ENCODE measurements around the gene DLG1.

The DLG1 gene

GRCh38 chr3:197122394-197122793, 176.0 kb downstream of the DLG1 start:
- in situ Hi-C loops (cut with HindIII; ENCODE audit: low pct_unique_long_range_greater_than_20kb, low sequenced_read_pairs), result no loop called here
- no peak for TF ChIP-seq JUND (IDR thresholded peaks at IDR 0.05; ENCODE audit: low read depth)
- DNase-seq (ENCODE audit: low read depth in 1 of 2, low spot score in 1 of 2), result no peak

- peak; percentile 62 to 89 for DNase-seq (ENCODE audit: low read depth in 1 of 2, low spot score in 1 of 2)
- peak; percentile 92 for TF ChIP-seq JUND (IDR thresholded peaks at IDR 0.05; ENCODE audit: low read depth)
- in situ Hi-C loops (cut with HindIII; ENCODE audit: low pct_unique_long_range_greater_than_20kb, low sequenced_read_pairs), result no loop called here
These were observed 181.3 kb downstream of the DLG1 start for GRCh38 chr3:197117114-197117513.

- DNase-seq (ENCODE audit: low read depth in 1 of 2, low spot score in 1 of 2), result no peak
- in situ Hi-C loops (cut with HindIII; ENCODE audit: low pct_unique_long_range_greater_than_20kb, low sequenced_read_pairs), result no loop called here
- TF ChIP-seq JUND (IDR thresholded peaks at IDR 0.05; ENCODE audit: low read depth), result no peak
These were observed 184.4 kb downstream of the DLG1 start for GRCh38 chr3:197114007-197114406.

GRCh38 chr3:197111685-197112084, 186.7 kb downstream of the DLG1 start:
- TF ChIP-seq JUND (IDR thresholded peaks at IDR 0.05; ENCODE audit: low read depth), result no peak

GRCh38 chr3:197105786-197106185, 192.6 kb downstream of the DLG1 start:
- no peak for DNase-seq (ENCODE audit: low read depth in 1 of 2, low spot score in 1 of 2)
- TF ChIP-seq JUND (IDR thresholded peaks at IDR 0.05; ENCODE audit: low read depth), result no peak
- in situ Hi-C loops (cut with HindIII; ENCODE audit: low pct_unique_long_range_greater_than_20kb, low sequenced_read_pairs), result no loop called here

More at GRCh38 chr3:197111685-197112084, 186.7 kb downstream of the DLG1 start:
- in situ Hi-C loops (cut with HindIII; ENCODE audit: low pct_unique_long_range_greater_than_20kb, low sequenced_read_pairs), result no loop called here
- no peak for DNase-seq (ENCODE audit: low read depth in 1 of 2, low spot score in 1 of 2)

GRCh38 chr3:197104738-197105137, 193.7 kb downstream of the DLG1 start:
- no peak for DNase-seq (ENCODE audit: low read depth in 1 of 2, low spot score in 1 of 2)
- in situ Hi-C loops (cut with HindIII; ENCODE audit: low pct_unique_long_range_greater_than_20kb, low sequenced_read_pairs), result no loop called here
- TF ChIP-seq JUND (IDR thresholded peaks at IDR 0.05; ENCODE audit: low read depth), result no peak

- in situ Hi-C loops (cut with HindIII; ENCODE audit: low pct_unique_long_range_greater_than_20kb, low sequenced_read_pairs), result no loop called here
- peak in 1 of 2 experiments; percentile 67 for DNase-seq (ENCODE audit: low read depth in 1 of 2, low spot score in 1 of 2)
- TF ChIP-seq JUND (IDR thresholded peaks at IDR 0.05; ENCODE audit: low read depth), result no peak
These were observed 194.6 kb downstream of the DLG1 start for GRCh38 chr3:197103766-197104165.

- TF ChIP-seq JUND (IDR thresholded peaks at IDR 0.05; ENCODE audit: low read depth), result no peak
- no peak for DNase-seq (ENCODE audit: low read depth in 1 of 2, low spot score in 1 of 2)
- in situ Hi-C loops (cut with HindIII; ENCODE audit: low pct_unique_long_range_greater_than_20kb, low sequenced_read_pairs), result no loop called here
These were observed 204.5 kb downstream of the DLG1 start for GRCh38 chr3:197093871-197094270.

GRCh38 chr3:197088370-197088769, 210.0 kb downstream of the DLG1 start:
- TF ChIP-seq JUND (IDR thresholded peaks at IDR 0.05; ENCODE audit: low read depth), result no peak
- DNase-seq (ENCODE audit: low read depth in 1 of 2, low spot score in 1 of 2), result no peak
- in situ Hi-C loops (cut with HindIII; ENCODE audit: low pct_unique_long_range_greater_than_20kb, low sequenced_read_pairs), result no loop called here

- in situ Hi-C loops (cut with HindIII; ENCODE audit: low pct_unique_long_range_greater_than_20kb, low sequenced_read_pairs), result no loop called here
- no peak for TF ChIP-seq JUND (IDR thresholded peaks at IDR 0.05; ENCODE audit: low read depth)
- DNase-seq (ENCODE audit: low read depth in 1 of 2, low spot score in 1 of 2), result no peak
These were observed 213.3 kb downstream of the DLG1 start for GRCh38 chr3:197085137-197085536.

GRCh38 chr3:197083486-197083885, 214.9 kb downstream of the DLG1 start:
- TF ChIP-seq JUND (IDR thresholded peaks at IDR 0.05; ENCODE audit: low read depth), result no peak
- DNase-seq (ENCODE audit: low read depth in 1 of 2, low spot score in 1 of 2), result no peak
- in situ Hi-C loops (cut with HindIII; ENCODE audit: low pct_unique_long_range_greater_than_20kb, low sequenced_read_pairs), result no loop called here

GRCh38 chr3:197082871-197083270, 215.5 kb downstream of the DLG1 start:
- in situ Hi-C loops (cut with HindIII; ENCODE audit: low pct_unique_long_range_greater_than_20kb, low sequenced_read_pairs), result no loop called here
- no peak for TF ChIP-seq JUND (IDR thresholded peaks at IDR 0.05; ENCODE audit: low read depth)
- DNase-seq (ENCODE audit: low read depth in 1 of 2, low spot score in 1 of 2), result no peak

- in situ Hi-C loops (cut with HindIII; ENCODE audit: low pct_unique_long_range_greater_than_20kb, low sequenced_read_pairs), result no loop called here
- TF ChIP-seq JUND (IDR thresholded peaks at IDR 0.05; ENCODE audit: low read depth), result no peak
- DNase-seq (ENCODE audit: low read depth in 1 of 2, low spot score in 1 of 2), result no peak
These were observed 218.1 kb downstream of the DLG1 start for GRCh38 chr3:197080344-197080743.

GRCh38 chr3:197076415-197076814, 222.0 kb downstream of the DLG1 start:
- DNase-seq (ENCODE audit: low read depth in 1 of 2, low spot score in 1 of 2), result no peak
- no peak for TF ChIP-seq JUND (IDR thresholded peaks at IDR 0.05; ENCODE audit: low read depth)
- in situ Hi-C loops (cut with HindIII; ENCODE audit: low pct_unique_long_range_greater_than_20kb, low sequenced_read_pairs), result no loop called here
